WTC11 (cell line): ENCODE measurements around the gene PER1. TPM values are rescaled to one million over a fixed set of nuclear protein-coding genes. Genes with fewer than 3 reads are reported as not detected.

ENCODE experiments used
- AR ChIP-seq: fragments of 250-450 bp; sonication (Bioruptor Pico); IDR thresholded peaks from 2 replicates; pipeline ENCODE4 v1.9.0; 2021; ENCODE audit warnings: mild to moderate bottlenecking
- ATF1 ChIP-seq: sonication (generic); formaldehyde crosslinking; IDR thresholded peaks from 2 replicates; pipeline ENCODE4 v1.8.1; 2023; ENCODE audit warnings: mild to moderate bottlenecking, moderate library complexity, missing genetic modification reagents
- E2F1 ChIP-seq: sonication (generic); formaldehyde crosslinking; IDR thresholded peaks from 2 replicates; pipeline ENCODE4 v1.8.0; 2022; ENCODE audit warnings: mild to moderate bottlenecking, missing genetic modification reagents
- FOXJ3 ChIP-seq: sonication (generic); formaldehyde crosslinking; IDR thresholded peaks from 2 replicates; pipeline ENCODE4 v1.9.0; 2021; ENCODE audit warnings: missing genetic modification reagents, mild to moderate bottlenecking, borderline replicate concordance
- GTF2I ChIP-seq: fragments of 250-450 bp; sonication (Bioruptor Pico); conservative IDR thresholded peaks from 2 replicates; pipeline ENCODE4 v1.4.0; 2021; ENCODE audit warnings: mild to moderate bottlenecking
- IRF2 ChIP-seq: sonication (generic); formaldehyde crosslinking; IDR thresholded peaks from 2 replicates; pipeline ENCODE4 v1.8.0; 2022; ENCODE audit warnings: low read depth, missing genetic modification reagents, borderline replicate concordance
- NFE2L1 ChIP-seq: sonication (generic); formaldehyde crosslinking; IDR thresholded peaks from 2 replicates; pipeline ENCODE4 v1.8.1; 2023; ENCODE audit warnings: missing genetic modification reagents
- PRDM15 ChIP-seq: sonication (generic); formaldehyde crosslinking; IDR thresholded peaks from 2 replicates; pipeline ENCODE4 v1.8.0; 2022; ENCODE audit warnings: missing genetic modification reagents
- PRRX2 ChIP-seq: fragments of 250-450 bp; sonication (Bioruptor Pico); IDR thresholded peaks from 2 replicates; pipeline ENCODE4 v1.8.0; 2021; ENCODE audit warnings: mild to moderate bottlenecking
- ZBTB21 ChIP-seq: sonication (generic); formaldehyde crosslinking; IDR thresholded peaks from 2 replicates; pipeline ENCODE4 v1.8.1; 2023; ENCODE audit warnings: mild to moderate bottlenecking, missing genetic modification reagents, borderline replicate concordance
- ZMAT4 ChIP-seq: fragments of 250-450 bp; sonication (Bioruptor Pico); IDR thresholded peaks from 2 replicates; pipeline ENCODE4 v1.9.0; 2021; ENCODE audit warnings: mild to moderate bottlenecking
- ZNF121 ChIP-seq: sonication (generic); formaldehyde crosslinking; IDR thresholded peaks from 2 replicates; pipeline ENCODE4 v1.8.0; 2023; ENCODE audit warnings: missing genetic modification reagents
- ZNF263 ChIP-seq: sonication (generic); formaldehyde crosslinking; IDR thresholded peaks from 2 replicates; pipeline ENCODE4 v1.8.1; 2022; ENCODE audit warnings: low read depth, mild to moderate bottlenecking, moderate library complexity, missing genetic modification reagents
- ZNF396 ChIP-seq: fragments of 250-450 bp; sonication (Bioruptor Pico); IDR thresholded peaks from 2 replicates; pipeline ENCODE4 v1.8.0; 2021; ENCODE audit warnings: mild to moderate bottlenecking, moderate library complexity, borderline replicate concordance
- ZNF532 ChIP-seq: fragments of 250-450 bp; sonication (Bioruptor Pico); IDR thresholded peaks from 2 replicates; pipeline ENCODE4 v1.9.0; 2021; ENCODE audit warnings: mild to moderate bottlenecking, borderline replicate concordance
- total RNA-seq: library from RNA; stranded (reverse); gene quantifications from 3 replicates; pipeline ENCODE4 v1.2.3, GENCODE V29; 2021
- TF ChIP-seq, protein P1 (sequence below): sonication (generic); formaldehyde crosslinking; IDR thresholded peaks from 2 replicates; pipeline ENCODE4 v1.8.1; 2023; ENCODE audit warnings: mild to moderate bottlenecking, missing genetic modification reagents, moderate library complexity
- TF ChIP-seq, protein P2 (sequence below): sonication (generic); formaldehyde crosslinking; IDR thresholded peaks from 2 replicates; pipeline ENCODE4 v1.8.1; 2022; ENCODE audit warnings: mild to moderate bottlenecking, moderate library complexity, missing genetic modification reagents
- TF ChIP-seq, protein P3 (sequence below): sonication (generic); formaldehyde crosslinking; IDR thresholded peaks from 2 replicates; pipeline ENCODE4 v1.8.0; 2022; ENCODE audit warnings: mild to moderate bottlenecking, missing genetic modification reagents
- TF ChIP-seq, protein P4 (sequence below): sonication (generic); formaldehyde crosslinking; IDR thresholded peaks from 2 replicates; pipeline ENCODE4 v1.8.1; 2022; ENCODE audit warnings: mild to moderate bottlenecking, missing genetic modification reagents, moderate library complexity, borderline replicate concordance

PER1 gene
- total RNA-seq, 1 experiment from 2014 or later, result 46.9 TPM

- TF ChIP-seq ZMAT4 (CRISPR knock-in tag) (no peak), ZNF396 (no peak), ZNF121 (CRISPR knock-in tag) (no peak), IRF2 (CRISPR knock-in tag) (no peak), ZNF532 (CRISPR knock-in tag) (no peak), PRRX2 (CRISPR knock-in tag) (no peak), ZNF263 (CRISPR knock-in tag) (no peak), ZBTB21 (CRISPR knock-in tag) (no peak), ATF1 (no peak), NFE2L1 (CRISPR knock-in tag) (peak; percentile 68; the same call in 1 of the 2 replicates), AR (CRISPR knock-in tag) (no peak), FOXJ3 (CRISPR knock-in tag) (no peak), PRDM15 (no peak; the same call in 1 of the 2 replicates), E2F1 (CRISPR knock-in tag) (no peak; the same call in 1 of the 2 replicates), GTF2I (CRISPR knock-in tag) (no peak)
- TF ChIP-seq, protein P1, sequence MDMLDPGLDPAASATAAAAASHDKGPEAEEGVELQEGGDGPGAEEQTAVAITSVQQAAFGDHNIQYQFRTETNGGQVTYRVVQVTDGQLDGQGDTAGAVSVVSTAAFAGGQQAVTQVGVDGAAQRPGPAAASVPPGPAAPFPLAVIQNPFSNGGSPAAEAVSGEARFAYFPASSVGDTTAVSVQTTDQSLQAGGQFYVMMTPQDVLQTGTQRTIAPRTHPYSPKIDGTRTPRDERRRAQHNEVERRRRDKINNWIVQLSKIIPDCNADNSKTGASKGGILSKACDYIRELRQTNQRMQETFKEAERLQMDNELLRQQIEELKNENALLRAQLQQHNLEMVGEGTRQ, result peak; percentile 86
- TF ChIP-seq, protein P2, sequence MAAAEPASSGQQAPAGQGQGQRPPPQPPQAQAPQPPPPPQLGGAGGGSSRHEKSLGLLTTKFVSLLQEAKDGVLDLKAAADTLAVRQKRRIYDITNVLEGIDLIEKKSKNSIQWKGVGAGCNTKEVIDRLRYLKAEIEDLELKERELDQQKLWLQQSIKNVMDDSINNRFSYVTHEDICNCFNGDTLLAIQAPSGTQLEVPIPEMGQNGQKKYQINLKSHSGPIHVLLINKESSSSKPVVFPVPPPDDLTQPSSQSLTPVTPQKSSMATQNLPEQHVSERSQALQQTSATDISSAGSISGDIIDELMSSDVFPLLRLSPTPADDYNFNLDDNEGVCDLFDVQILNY, result peak; percentile 46; the same call in 1 of the 2 replicates
- TF ChIP-seq, protein P3, sequence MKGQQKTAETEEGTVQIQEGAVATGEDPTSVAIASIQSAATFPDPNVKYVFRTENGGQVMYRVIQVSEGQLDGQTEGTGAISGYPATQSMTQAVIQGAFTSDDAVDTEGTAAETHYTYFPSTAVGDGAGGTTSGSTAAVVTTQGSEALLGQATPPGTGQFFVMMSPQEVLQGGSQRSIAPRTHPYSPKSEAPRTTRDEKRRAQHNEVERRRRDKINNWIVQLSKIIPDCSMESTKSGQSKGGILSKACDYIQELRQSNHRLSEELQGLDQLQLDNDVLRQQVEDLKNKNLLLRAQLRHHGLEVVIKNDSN, result peak; percentile 83
- TF ChIP-seq, protein P4, sequence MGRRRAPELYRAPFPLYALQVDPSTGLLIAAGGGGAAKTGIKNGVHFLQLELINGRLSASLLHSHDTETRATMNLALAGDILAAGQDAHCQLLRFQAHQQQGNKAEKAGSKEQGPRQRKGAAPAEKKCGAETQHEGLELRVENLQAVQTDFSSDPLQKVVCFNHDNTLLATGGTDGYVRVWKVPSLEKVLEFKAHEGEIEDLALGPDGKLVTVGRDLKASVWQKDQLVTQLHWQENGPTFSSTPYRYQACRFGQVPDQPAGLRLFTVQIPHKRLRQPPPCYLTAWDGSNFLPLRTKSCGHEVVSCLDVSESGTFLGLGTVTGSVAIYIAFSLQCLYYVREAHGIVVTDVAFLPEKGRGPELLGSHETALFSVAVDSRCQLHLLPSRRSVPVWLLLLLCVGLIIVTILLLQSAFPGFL, result no peak
Observed at GRCh38 chr17:8109661-8110455, 42.3 kb downstream of the PER1 start (continued).
